Choroid plexus epithelial cell (primary cell): ENCODE results near the gene OS9.
"Not testable (repeated sequence)": the region's sequence is repeated elsewhere in the genome, so short reads cannot be mapped to it uniquely, and the experiment has no call there.

Source experiments
- DNase-seq: peaks from one replicate; pipeline ENCODE4 v3.0.0-alpha.2; 2010; ENCODE audit warnings: low read depth
- H3K4me3 ChIP-seq: 2 replicates; pipeline ENCODE4 v1.5.1; 2011; ENCODE audit warnings: low read depth, mild to moderate bottlenecking, control low read depth, low read length, moderate library complexity
- CTCF ChIP-seq: conservative IDR thresholded peaks from 2 replicates; pipeline ENCODE4 v1.5.1; 2011; ENCODE audit warnings: low read depth, mild to moderate bottlenecking, control low read depth, inconsistent platforms, low read length, moderate library complexity

OS9 gene

GRCh38 chr12:57720606-57721595 is 27.0 kb downstream of the OS9 start:
- no peak overlapping the region for H3K4me3 ChIP-seq
- TF ChIP-seq CTCF = no peak
- no peak for DNase-seq

GRCh38 chr12:57721846-57722608 is 28.1 kb downstream of the OS9 start:
- not testable (repeated sequence) for H3K4me3 ChIP-seq, DNase-seq

- no peak for DNase-seq
- H3K4me3 ChIP-seq = no peak overlapping the region
- no peak for TF ChIP-seq CTCF
Measured at GRCh38 chr12:57722716-57723629, 29.0 kb downstream of the OS9 start.

GRCh38 chr12:57723630-57723962 is 29.7 kb downstream of the OS9 start:
- TF ChIP-seq CTCF = no peak
- no peak for DNase-seq
- no peak overlapping the region for H3K4me3 ChIP-seq

GRCh38 chr12:57724003-57724935 is 30.3 kb downstream of the OS9 start:
- DNase-seq = no peak
- no peak for TF ChIP-seq CTCF
- H3K4me3 ChIP-seq = no peak overlapping the region

- no peak overlapping the region for H3K4me3 ChIP-seq
- no peak for TF ChIP-seq CTCF
- no peak for DNase-seq
Measured at GRCh38 chr12:57724936-57725740, 31.2 kb downstream of the OS9 start.
